Caco-2 (cell line): ENCODE data around the gene STK38L. TPM values are rescaled to one million over a fixed set of nuclear protein-coding genes. Genes with fewer than 3 reads are reported as not detected.

Experiments
- BruUV-seq: library from RNA; stranded (reverse); fragments of 400-500 nt; replicated peaks from 2 replicates; lab custom pipeline; 2021; lab: Mats Ljungman, UMichigan
- CTCF ChIA-PET: fragments of 300-600 bp; sonication (Branson Sonifier 250); formaldehyde crosslinking; loops from one replicate; lab custom pipeline; 2022; ENCODE audit warnings: antibody characterized with exemption; lab: Charles Lee
- POLR2A ChIA-PET: fragments of 300-600 bp; sonication (Branson Sonifier 250); formaldehyde crosslinking; loops from one replicate; lab custom pipeline; 2022; ENCODE audit warnings: antibody characterized with exemption; lab: Charles Lee
- DNase-seq, 2 experiments: peaks; one replicate each; pipeline versions ENCODE4 v3.0.0 to v3.0.0-alpha.2; 2020 to 2022
- H3K27me3 ChIP-seq: replicated peaks from 2 replicates; pipeline ENCODE4 v1.6.0; 2011; ENCODE audit warnings: low read length; ENCODE audit not compliant: control insufficient read depth, insufficient read depth
- H3K36me3 ChIP-seq: 2 replicates; pipeline ENCODE4 v1.5.1; 2011; ENCODE audit warnings: low read length; ENCODE audit not compliant: control insufficient read depth, insufficient read depth
- H3K4me1 ChIP-seq: fragments of 250-450 bp; sonication (Bioruptor Pico); 2 replicates; pipeline ENCODE4 v1.5.1; 2020; ENCODE audit warnings: mild to moderate bottlenecking
- H3K4me3 ChIP-seq: 2 replicates; pipeline ENCODE4 v1.5.1; 2011; ENCODE audit warnings: low read depth, mild to moderate bottlenecking, control low read depth, low read length
- H3K9me3 ChIP-seq: fragments of 250-450 bp; sonication (Bioruptor Pico); 2 replicates; pipeline ENCODE4 v1.5.1; 2020; ENCODE audit warnings: mild to moderate bottlenecking, moderate library complexity
- H3K27ac Mint-ChIP-seq: one replicate; pipeline ENCODE4 v1.8.0; 2022; ENCODE audit warnings: mixed read lengths; ENCODE audit not compliant: unreplicated experiment
- H3K27me3 Mint-ChIP-seq: one replicate; pipeline ENCODE4 v1.8.0; 2022; ENCODE audit warnings: mixed read lengths; ENCODE audit not compliant: insufficient read depth, unreplicated experiment
- H3K36me3 Mint-ChIP-seq: one replicate; pipeline ENCODE4 v1.8.0; 2022; ENCODE audit warnings: mild to moderate bottlenecking, mixed read lengths; ENCODE audit not compliant: insufficient read depth, unreplicated experiment
- H3K4me1 Mint-ChIP-seq: one replicate; pipeline ENCODE4 v1.8.0; 2022; ENCODE audit warnings: low read depth, mixed read lengths; ENCODE audit not compliant: unreplicated experiment
- H3K4me3 Mint-ChIP-seq: one replicate; pipeline ENCODE4 v1.8.0; 2022; ENCODE audit warnings: mild to moderate bottlenecking, moderate library complexity, mixed read lengths; ENCODE audit not compliant: unreplicated experiment
- H3K9me3 Mint-ChIP-seq: one replicate; pipeline ENCODE4 v1.8.0; 2022; ENCODE audit warnings: mixed read lengths; ENCODE audit not compliant: unreplicated experiment
- intact Hi-C: fragments of 100-400 bp; cut with micrococcal nuclease; formaldehyde crosslinking; loops from one replicate; pipeline ENCODE4 v1.10.0; 2022; ENCODE audit not compliant: unreplicated experiment
- total RNA-seq: library from RNA; stranded (reverse); gene quantifications from 2 replicates; pipeline ENCODE4 v1.2.3, GENCODE V29; 2022
- TF ChIP-seq, protein P1 (sequence below), 2 experiments: fragments of 200-600 bp in 1 of 2; IDR thresholded peaks; 1 replicate in 1 of 2; 2 replicates in 1 of 2; pipeline versions ENCODE4 v1.5.1 to v1.8.0; 2011 to 2022; ENCODE audit warnings: antibody characterized with exemption in 1 of 2, control low read depth in 1 of 2, inconsistent platforms in 1 of 2, low read depth in 1 of 2, low read length in 1 of 2, mild to moderate bottlenecking in 1 of 2, moderate library complexity in 1 of 2; ENCODE audit not compliant: insufficient read depth in 1 of 2, severe bottlenecking in 1 of 2, unreplicated experiment in 1 of 2

Gene STK38L
- total RNA-seq, 1 experiment from 2014 or later = 59.4 TPM

GRCh38 chr12:27344246-27344645 lies 100.2 kb downstream of the STK38L start:
- peaks cover 20% of the 10 kb centered on the region for H3K4me1 Mint-ChIP-seq
- CTCF ChIA-PET = no interaction called here
- POLR2A ChIA-PET = no interaction called here

DNA sequence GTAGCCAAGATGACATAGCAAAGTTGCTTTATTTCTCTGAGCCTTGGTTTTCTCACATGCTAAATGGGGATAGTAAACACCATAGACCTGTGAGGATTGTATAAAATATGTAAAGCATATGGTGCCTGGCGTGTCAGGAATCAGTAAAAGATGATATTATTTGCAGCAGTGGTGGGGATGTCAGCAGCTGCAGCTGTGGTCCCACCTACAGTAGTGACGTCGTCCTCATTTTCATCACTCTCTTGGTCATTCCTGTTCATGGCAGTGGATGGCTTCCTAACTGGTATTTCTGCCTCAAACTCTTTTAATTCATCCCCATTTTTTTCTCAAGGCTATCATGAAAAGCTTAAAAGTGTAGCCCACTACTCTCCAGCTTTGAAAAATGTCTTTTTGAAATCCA lies 100.7 kb downstream of the STK38L start:
- intact Hi-C loops = no loop called here
- Histone ChIP-seq H3K27me3 (no peaks in the 10 kb centered on the region), H3K4me3 (no peak overlapping the region), H3K4me1 (no peaks in the 10 kb centered on the region), H3K36me3 (no peaks in the 10 kb centered on the region), H3K9me3 (no peaks in the 10 kb centered on the region)
- H3K4me3 Mint-ChIP-seq = no peak overlapping the region
- ChIA-PET POLR2A (no interaction called here), CTCF (no interaction called here)
- no peaks in the 10 kb centered on the region for H3K36me3 Mint-ChIP-seq
- peaks cover 20% of the 10 kb centered on the region for H3K4me1 Mint-ChIP-seq
- no peaks in the 10 kb centered on the region for H3K9me3 Mint-ChIP-seq
- no peak for DNase-seq
- no peaks in the 10 kb centered on the region for H3K27me3 Mint-ChIP-seq
- H3K27ac Mint-ChIP-seq = no peak overlapping the region
- BruUV-seq = no TSS peak
- TF ChIP-seq, protein P1, sequence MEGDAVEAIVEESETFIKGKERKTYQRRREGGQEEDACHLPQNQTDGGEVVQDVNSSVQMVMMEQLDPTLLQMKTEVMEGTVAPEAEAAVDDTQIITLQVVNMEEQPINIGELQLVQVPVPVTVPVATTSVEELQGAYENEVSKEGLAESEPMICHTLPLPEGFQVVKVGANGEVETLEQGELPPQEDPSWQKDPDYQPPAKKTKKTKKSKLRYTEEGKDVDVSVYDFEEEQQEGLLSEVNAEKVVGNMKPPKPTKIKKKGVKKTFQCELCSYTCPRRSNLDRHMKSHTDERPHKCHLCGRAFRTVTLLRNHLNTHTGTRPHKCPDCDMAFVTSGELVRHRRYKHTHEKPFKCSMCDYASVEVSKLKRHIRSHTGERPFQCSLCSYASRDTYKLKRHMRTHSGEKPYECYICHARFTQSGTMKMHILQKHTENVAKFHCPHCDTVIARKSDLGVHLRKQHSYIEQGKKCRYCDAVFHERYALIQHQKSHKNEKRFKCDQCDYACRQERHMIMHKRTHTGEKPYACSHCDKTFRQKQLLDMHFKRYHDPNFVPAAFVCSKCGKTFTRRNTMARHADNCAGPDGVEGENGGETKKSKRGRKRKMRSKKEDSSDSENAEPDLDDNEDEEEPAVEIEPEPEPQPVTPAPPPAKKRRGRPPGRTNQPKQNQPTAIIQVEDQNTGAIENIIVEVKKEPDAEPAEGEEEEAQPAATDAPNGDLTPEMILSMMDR (IDR thresholded peaks at IDR 0.05; ENCODE audit: insufficient read depth in 1 of 2, low read depth in 1 of 2, low read length in 1 of 2, severe bottlenecking in 1 of 2, unreplicated experiment in 1 of 2) = no peak

More at GRCh38 chr12:27344246-27344645, 100.2 kb downstream of the STK38L start:
- H3K27me3 ChIP-seq = no peaks in the 10 kb centered on the region
- no peak overlapping the region for H3K4me3 Mint-ChIP-seq
- no peaks in the 10 kb centered on the region for H3K36me3 Mint-ChIP-seq
- no peaks in the 10 kb centered on the region for H3K9me3 ChIP-seq
- no peak overlapping the region for H3K27ac Mint-ChIP-seq
- intact Hi-C loops = no loop called here
- H3K27me3 Mint-ChIP-seq = no peaks in the 10 kb centered on the region
- H3K9me3 Mint-ChIP-seq = no peaks in the 10 kb centered on the region
- no peak for DNase-seq
- no peaks in the 10 kb centered on the region for H3K4me1 ChIP-seq
- TF ChIP-seq, protein P1 (IDR thresholded peaks at IDR 0.05; ENCODE audit: insufficient read depth in 1 of 2, low read depth in 1 of 2, low read length in 1 of 2, severe bottlenecking in 1 of 2, unreplicated experiment in 1 of 2) = no peak
- no TSS peak for BruUV-seq
- no peaks in the 10 kb centered on the region for H3K36me3 ChIP-seq
- H3K4me3 ChIP-seq = no peak overlapping the region

- intact Hi-C loops = no loop called here
- ChIA-PET CTCF (no interaction called here), POLR2A (no interaction called here)
- Mint-ChIP-seq H3K27me3 (no peaks in the 10 kb centered on the region), H3K4me1 (peaks cover 20% of the 10 kb centered on the region), H3K9me3 (no peaks in the 10 kb centered on the region), H3K27ac (no peak overlapping the region), H3K4me3 (no peak overlapping the region), H3K36me3 (no peaks in the 10 kb centered on the region)
- Histone ChIP-seq H3K27me3 (no peaks in the 10 kb centered on the region), H3K4me3 (no peak overlapping the region), H3K36me3 (no peaks in the 10 kb centered on the region), H3K9me3 (no peaks in the 10 kb centered on the region), H3K4me1 (no peaks in the 10 kb centered on the region)
- DNase-seq = no peak
- TF ChIP-seq, protein P1 (IDR thresholded peaks at IDR 0.05; ENCODE audit: insufficient read depth in 1 of 2, low read depth in 1 of 2, low read length in 1 of 2, severe bottlenecking in 1 of 2, unreplicated experiment in 1 of 2) = no peak
- no TSS peak for BruUV-seq
These were observed 101.3 kb downstream of the STK38L start for GRCh38 chr12:27345376-27345775.
